Measurements from ENCODE around the gene TMEM201.

The TMEM201 gene

DNA sequence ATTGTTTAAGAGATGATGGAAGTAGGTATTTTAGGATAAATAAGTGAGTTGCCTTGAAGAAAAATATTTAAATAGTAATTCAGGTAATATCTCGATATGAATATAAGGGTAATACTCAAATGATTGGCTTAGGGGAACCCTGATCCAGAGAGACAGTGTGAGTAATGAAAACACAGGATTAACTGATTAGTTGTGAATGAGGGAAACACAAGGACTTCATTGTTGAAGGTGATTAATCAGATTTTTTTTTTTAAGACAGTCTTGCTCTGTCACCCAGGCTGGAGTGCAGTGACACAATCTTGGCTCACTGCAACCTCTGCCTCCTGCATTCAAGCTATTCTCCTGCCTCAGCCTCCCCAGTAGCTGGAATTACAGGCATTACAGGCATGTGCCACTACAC, 36.7 kb upstream of the TMEM201 start:
- in situ Hi-C loops (cut with MboI; ENCODE audit: low pct_unique_long_range_greater_than_20kb, low sequenced_read_pairs, unreplicated experiment) = no loop called here
- no peak for DNase-seq (ENCODE audit: low spot score)
- TF ChIP-seq, protein P1, sequence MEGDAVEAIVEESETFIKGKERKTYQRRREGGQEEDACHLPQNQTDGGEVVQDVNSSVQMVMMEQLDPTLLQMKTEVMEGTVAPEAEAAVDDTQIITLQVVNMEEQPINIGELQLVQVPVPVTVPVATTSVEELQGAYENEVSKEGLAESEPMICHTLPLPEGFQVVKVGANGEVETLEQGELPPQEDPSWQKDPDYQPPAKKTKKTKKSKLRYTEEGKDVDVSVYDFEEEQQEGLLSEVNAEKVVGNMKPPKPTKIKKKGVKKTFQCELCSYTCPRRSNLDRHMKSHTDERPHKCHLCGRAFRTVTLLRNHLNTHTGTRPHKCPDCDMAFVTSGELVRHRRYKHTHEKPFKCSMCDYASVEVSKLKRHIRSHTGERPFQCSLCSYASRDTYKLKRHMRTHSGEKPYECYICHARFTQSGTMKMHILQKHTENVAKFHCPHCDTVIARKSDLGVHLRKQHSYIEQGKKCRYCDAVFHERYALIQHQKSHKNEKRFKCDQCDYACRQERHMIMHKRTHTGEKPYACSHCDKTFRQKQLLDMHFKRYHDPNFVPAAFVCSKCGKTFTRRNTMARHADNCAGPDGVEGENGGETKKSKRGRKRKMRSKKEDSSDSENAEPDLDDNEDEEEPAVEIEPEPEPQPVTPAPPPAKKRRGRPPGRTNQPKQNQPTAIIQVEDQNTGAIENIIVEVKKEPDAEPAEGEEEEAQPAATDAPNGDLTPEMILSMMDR (IDR thresholded peaks at IDR 0.05; ENCODE audit: extremely low read depth, insufficient read depth, missing control alignments) = no peak

DNA sequence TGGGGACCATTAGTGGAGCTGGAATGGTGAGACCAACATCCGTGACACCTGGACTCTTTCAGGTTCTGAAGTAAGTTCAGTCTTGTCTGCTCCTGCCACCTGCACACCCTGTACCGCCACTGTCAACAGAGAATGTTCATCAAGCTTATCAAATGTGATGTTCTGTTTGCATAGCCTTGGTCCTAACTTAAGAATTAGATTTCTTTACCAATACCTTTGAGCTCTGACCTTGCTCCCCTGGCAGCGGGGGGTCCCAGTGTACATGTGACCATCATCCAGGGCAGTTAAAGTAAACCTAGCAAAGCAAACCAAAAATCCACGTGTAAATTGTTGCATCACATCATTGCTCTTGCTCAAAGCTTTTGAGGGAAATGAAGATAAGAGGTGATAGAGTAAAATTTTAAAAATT, 35.0 kb upstream of the TMEM201 start:
- DNase-seq (ENCODE audit: low spot score) = no peak
- TF ChIP-seq, protein P1 (IDR thresholded peaks at IDR 0.05; ENCODE audit: extremely low read depth, insufficient read depth, missing control alignments) = no peak
- in situ Hi-C loops (cut with MboI; ENCODE audit: low pct_unique_long_range_greater_than_20kb, low sequenced_read_pairs, unreplicated experiment) = no loop called here

DNA sequence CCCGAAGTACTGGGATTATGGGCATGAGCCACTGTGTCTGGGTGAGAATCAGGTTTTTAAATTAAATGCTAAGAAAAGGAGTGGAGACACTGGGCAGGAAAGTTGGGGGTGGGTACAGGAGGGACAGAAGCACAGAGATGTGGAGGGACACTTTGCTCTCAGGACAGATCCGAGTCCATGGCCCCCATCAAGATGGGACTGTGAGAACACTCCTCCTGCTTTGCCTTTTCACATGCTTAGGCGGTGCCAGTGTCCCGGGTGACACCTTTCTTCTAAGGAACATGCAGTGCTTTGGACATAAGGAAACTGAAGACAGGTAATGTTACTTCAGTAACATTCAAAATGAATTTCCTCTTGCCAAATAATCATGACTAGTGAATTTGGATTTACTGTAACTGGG, 32.8 kb upstream of the TMEM201 start:
- no peak for DNase-seq (ENCODE audit: low spot score)
- in situ Hi-C loops (cut with MboI; ENCODE audit: low pct_unique_long_range_greater_than_20kb, low sequenced_read_pairs, unreplicated experiment) = no loop called here
- TF ChIP-seq, protein P1 (IDR thresholded peaks at IDR 0.05; ENCODE audit: extremely low read depth, insufficient read depth, missing control alignments) = no peak

DNA sequence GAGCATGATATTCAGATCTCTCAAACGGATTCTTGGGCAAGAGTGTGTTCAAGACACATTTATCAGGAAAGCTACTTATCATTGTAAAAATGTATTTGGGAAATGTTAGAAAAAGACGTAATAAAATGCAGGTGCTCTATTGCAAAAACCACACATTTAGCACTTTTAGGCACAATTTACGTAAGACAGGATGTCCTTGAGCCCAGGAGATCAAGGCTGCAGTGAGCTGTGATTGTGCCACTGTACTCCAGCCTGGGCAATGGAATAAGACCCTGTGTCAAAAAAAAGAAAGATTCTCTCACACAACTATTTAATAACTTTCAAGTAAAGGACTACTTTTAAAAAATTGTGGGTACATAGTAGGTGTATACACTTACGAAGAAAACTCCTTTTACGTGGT, 31.1 kb upstream of the TMEM201 start:
- no peak for DNase-seq (ENCODE audit: low spot score)
- in situ Hi-C loops (cut with MboI; ENCODE audit: low pct_unique_long_range_greater_than_20kb, low sequenced_read_pairs, unreplicated experiment) = no loop called here
- TF ChIP-seq, protein P1 (IDR thresholded peaks at IDR 0.05; ENCODE audit: extremely low read depth, insufficient read depth, missing control alignments) = no peak

DNA sequence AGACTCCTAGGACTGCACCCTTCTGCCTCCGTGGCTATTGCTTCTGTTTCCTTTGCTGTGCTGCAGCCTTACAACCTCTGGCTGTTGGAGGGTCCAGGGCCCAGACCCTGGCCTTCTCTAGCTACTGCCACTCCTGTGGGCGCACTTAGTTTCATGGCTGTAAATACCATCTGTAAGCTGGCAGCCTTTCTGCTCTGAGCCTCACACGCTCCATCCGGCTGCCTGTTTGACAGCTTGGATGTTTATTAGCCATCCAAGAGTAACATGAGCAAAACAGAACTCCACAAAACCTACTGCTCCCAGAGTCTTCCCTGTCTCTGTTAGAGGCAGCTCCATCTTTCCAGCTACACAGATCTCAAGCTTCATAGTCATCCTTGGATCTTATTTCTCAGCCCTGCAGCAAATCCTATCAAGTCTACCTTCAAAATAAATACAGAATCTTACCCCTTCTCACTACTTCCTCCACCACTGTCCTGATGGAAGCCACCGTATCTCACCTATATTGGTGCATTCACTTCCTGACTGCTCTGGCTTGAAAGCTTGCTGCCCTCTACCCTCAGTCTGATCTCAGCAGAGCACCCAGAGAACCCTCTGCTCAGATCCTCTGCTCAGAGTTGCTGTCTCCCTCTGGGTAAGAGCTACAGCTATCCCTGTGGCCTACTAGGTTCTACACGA, 30.3 kb upstream of the TMEM201 start:
- TF ChIP-seq, protein P1 (IDR thresholded peaks at IDR 0.05; ENCODE audit: extremely low read depth, insufficient read depth, missing control alignments) = no peak
- in situ Hi-C loops (cut with MboI; ENCODE audit: low pct_unique_long_range_greater_than_20kb, low sequenced_read_pairs, unreplicated experiment) = no loop called here
- no peak for DNase-seq (ENCODE audit: low spot score)

DNA sequence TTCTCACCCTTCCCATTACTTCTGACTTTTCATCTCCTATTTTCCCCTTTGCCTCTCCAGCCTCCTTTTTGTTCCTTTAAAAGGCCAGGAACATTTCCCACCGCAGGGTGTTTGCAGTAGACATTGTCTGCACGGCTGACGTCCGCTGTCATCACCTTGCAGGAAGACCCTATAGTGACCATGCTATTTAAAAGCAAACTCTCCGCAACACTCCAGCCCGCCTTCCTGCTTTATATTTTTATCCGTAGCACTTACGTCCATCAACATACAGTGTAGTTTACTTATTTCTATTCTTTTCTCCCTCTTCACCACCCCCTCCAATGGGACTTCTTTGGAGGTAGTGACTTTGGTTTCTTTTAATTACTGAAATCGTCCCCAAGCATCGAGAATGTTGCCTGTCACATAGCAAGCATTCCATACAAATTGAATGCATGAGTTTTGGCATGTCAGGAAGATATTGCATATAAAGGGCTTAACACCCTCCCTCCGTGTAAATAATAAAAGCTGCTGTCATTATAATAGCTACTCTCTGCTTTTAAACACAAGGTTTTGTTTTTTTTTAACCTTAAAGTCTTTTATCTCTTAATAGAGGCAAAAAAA, 29.7 kb upstream of the TMEM201 start:
- TF ChIP-seq, protein P1 (IDR thresholded peaks at IDR 0.05; ENCODE audit: extremely low read depth, insufficient read depth, missing control alignments) = no peak
- DNase-seq (ENCODE audit: low spot score) = no peak
- in situ Hi-C loops (cut with MboI; ENCODE audit: low pct_unique_long_range_greater_than_20kb, low sequenced_read_pairs, unreplicated experiment) = no loop called here
